ENCODE measurements around the gene DCDC2C.

DNA sequence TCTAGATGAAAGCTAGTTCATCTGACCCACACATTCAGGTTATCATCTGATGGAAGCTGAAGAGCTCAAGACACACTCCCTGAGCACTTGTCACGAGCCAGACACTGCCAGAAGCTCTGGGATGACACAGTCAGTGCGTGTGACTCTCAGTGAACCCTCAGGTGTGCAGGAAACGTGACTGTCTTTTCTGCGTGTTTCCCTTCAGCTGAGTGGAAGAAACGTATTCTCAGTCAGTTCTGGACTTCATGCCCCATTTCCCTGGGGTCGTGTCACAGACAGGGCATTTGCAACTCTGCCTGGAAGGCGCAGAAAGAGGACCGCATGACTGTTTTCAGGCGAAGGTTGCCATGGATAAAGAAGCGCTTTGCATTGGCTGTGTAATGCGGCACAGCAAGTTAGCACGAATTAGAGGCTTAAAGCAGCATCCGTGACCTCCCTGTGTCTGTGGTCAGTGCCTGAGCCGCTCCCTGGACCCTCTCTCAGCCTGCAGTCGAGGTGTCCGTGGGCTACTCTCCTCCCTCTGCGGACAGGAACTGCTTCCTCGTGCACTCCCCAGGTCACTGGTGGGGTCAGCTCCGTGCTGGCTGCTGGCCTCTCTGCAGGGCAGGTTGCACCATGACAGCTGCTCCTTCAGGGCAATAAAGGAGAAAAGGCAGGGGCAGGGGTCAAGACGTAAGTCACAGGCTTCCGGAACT, 48.7 kb upstream of the DCDC2C start:
- TF ChIP-seq, protein P1, sequence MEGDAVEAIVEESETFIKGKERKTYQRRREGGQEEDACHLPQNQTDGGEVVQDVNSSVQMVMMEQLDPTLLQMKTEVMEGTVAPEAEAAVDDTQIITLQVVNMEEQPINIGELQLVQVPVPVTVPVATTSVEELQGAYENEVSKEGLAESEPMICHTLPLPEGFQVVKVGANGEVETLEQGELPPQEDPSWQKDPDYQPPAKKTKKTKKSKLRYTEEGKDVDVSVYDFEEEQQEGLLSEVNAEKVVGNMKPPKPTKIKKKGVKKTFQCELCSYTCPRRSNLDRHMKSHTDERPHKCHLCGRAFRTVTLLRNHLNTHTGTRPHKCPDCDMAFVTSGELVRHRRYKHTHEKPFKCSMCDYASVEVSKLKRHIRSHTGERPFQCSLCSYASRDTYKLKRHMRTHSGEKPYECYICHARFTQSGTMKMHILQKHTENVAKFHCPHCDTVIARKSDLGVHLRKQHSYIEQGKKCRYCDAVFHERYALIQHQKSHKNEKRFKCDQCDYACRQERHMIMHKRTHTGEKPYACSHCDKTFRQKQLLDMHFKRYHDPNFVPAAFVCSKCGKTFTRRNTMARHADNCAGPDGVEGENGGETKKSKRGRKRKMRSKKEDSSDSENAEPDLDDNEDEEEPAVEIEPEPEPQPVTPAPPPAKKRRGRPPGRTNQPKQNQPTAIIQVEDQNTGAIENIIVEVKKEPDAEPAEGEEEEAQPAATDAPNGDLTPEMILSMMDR (IDR thresholded peaks at IDR 0.05; ENCODE audit: low read depth, low read length): no peak
- no peak for TF ChIP-seq EZH2phosphoT487 (IDR thresholded peaks at IDR 0.05; ENCODE audit: low read depth)
